Epithelial cell of esophagus (primary cell): Measurements from ENCODE around the gene SCAMP1.
"Not testable (repeated sequence)": the region's sequence is repeated elsewhere in the genome, so short reads cannot be mapped to it uniquely, and the experiment has no call there.

Source experiments
- DNase-seq: peaks from one replicate; pipeline ENCODE4 v3.0.0; 2010; ENCODE audit warnings: low read depth
- H3K4me3 ChIP-seq: 2 replicates; pipeline ENCODE4 v1.5.1; 2011; ENCODE audit warnings: mild to moderate bottlenecking, low read length, control low read depth
- TF ChIP-seq, protein P1 (sequence below): IDR thresholded peaks from 2 replicates; pipeline ENCODE4 v1.5.1; 2011; ENCODE audit warnings: low read depth, mild to moderate bottlenecking, low read length, control low read depth, inconsistent platforms; ENCODE audit not compliant: insufficient read depth; ENCODE audit errors: missing control alignments

Gene SCAMP1

DNA sequence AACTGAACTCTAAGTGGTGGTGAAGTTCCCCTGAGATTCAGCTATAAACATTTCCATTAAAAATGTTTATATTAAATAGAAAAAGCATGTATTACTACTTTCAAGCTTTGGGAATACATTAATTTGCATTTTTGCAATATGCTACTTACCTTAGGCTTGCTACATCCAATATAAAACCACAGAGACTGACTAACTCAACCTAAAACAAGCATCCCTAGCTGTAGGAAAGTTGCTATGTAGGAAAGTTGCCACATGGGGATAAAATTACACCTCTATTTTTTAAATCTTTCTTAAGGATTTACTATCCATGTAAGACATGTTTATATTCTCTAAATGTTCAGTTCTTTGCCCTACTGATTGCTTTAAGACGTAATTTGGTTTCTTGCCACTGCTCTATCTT lies 12.8 kb downstream of the SCAMP1 start:
- no peak for DNase-seq
- TF ChIP-seq, protein P1, sequence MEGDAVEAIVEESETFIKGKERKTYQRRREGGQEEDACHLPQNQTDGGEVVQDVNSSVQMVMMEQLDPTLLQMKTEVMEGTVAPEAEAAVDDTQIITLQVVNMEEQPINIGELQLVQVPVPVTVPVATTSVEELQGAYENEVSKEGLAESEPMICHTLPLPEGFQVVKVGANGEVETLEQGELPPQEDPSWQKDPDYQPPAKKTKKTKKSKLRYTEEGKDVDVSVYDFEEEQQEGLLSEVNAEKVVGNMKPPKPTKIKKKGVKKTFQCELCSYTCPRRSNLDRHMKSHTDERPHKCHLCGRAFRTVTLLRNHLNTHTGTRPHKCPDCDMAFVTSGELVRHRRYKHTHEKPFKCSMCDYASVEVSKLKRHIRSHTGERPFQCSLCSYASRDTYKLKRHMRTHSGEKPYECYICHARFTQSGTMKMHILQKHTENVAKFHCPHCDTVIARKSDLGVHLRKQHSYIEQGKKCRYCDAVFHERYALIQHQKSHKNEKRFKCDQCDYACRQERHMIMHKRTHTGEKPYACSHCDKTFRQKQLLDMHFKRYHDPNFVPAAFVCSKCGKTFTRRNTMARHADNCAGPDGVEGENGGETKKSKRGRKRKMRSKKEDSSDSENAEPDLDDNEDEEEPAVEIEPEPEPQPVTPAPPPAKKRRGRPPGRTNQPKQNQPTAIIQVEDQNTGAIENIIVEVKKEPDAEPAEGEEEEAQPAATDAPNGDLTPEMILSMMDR: no peak
- H3K4me3 ChIP-seq: no peak overlapping the region

DNA sequence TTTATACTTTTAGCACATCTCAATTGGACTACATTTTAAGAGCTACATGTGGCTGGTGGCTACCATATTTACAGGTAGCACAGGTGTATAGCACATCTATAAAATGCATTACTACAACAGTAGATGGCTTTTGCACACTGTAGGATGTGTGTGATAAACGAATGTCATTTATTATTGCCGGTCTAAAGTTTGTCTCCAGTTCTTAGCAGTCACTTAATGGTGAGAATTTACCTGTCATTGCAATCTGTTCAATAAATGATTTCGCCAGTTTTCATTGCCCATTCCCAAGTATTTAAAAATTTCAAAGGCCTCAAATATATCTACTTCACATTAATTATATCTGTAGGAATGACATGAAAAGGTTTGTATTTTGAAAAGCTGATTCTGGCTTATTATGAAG lies 15.9 kb downstream of the SCAMP1 start:
- DNase-seq: no peak
- H3K4me3 ChIP-seq: no peak overlapping the region
- TF ChIP-seq, protein P1: no peak

DNA sequence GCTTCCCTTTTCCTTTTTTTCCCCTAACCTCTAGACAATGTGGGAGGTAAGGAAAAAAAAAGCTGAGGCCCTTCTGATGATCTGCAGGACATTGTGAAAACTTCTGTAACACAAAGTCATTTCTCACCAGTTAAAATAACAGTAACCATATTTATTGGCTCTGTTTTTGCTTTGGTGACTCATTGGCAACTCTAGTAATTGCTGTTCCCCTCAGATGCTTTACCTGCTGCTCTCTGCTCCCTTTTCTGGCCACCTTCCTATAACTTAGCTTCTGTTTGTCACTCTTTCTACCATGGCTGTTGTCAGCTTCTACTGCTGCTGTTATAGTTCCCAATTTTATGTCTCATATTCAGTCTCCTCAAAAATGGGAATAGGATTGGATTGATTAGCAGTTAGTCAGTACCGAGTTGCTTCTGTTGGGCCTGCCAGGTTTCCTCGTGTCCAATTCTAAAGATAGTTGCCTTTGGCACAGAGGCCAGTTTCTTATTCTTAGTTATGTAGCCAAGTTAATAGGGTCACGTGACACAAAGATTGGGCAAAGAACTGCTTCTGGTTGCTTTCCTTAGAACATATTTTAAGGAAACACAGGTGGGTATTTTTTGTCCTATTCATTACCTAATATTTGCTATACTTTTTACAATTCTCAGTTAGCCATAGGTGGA lies 16.8 kb downstream of the SCAMP1 start:
- H3K4me3 ChIP-seq: no peak overlapping the region
- TF ChIP-seq, protein P1: no peak
- peak; percentile 14 for DNase-seq

DNA sequence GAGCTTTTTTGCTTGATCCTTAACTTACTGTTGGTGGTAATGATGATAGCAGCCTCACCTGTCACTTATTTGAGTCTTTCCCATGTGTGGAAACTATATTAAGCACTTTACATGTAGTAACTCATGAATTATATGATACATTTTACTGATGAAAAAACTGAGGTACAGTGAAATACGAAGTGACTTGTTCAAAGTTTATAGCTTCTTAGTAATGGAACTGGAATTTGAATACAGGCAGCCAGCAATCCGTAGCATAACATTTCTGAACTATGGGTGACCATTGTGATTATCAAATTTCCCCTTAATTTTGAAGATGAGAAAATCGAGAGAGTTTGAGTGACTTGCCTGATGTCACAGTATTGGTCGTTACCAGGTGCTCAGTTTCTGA lies 17.3 kb downstream of the SCAMP1 start:
- no peak overlapping the region for H3K4me3 ChIP-seq
- DNase-seq: no peak
- TF ChIP-seq, protein P1: no peak

DNA sequence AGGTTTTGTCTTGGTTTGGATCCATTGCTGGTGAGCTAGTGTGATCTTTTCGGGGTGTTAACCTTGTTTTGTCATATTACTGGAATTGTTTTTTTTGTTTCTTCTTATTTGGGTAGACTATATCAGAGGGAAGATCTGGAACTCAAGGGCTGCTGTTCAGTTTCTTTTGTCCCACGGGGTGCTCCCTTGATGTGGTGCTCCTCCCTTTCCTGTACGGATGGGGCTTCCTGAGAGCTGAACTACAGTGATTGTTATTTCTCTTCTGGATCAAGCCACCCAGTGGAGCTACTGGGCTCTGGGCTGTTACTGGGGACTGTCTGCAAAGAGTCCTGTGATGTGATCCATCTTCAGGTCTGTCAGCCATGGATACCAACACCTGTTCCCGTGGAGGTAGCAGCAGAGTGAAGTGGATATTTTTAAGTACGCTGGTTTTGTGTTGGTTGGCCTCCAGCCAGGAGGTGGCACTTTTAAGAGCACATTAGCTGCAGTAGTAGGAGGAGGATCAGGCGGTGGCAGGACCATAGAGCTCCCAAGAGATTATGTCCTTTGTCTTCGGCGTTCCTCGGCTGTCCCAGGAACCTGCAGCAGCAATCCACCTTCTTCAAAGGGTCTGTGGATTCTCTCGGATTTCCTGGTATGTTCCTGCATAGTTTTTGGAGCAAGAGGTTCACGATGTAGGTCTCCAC lies 27.2 kb downstream of the SCAMP1 start:
- H3K4me3 ChIP-seq: no peak overlapping the region
- TF ChIP-seq, protein P1: no peak
- DNase-seq: no peak

DNA sequence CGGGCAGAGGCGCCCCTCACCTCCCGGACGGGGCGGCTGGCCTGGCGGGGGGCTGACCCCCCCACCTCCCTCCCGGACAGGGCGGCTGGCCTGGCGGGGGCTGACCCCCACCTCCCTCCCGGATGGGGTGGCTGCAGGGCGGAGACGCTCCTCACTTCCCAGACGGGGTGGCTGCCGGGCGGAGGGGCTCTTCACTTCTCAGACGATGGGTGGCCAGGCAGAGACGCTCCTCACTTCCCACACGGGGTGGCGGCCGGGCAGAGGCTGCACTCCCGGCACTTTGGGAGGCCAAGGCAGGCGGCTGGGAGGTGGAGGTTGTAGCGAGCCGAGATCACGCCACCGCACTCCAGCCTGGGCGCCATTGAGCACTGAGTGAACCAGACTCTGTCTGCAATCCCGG lies 30.9 kb downstream of the SCAMP1 start:
- H3K4me3 ChIP-seq, DNase-seq: not testable (repeated sequence)

DNA sequence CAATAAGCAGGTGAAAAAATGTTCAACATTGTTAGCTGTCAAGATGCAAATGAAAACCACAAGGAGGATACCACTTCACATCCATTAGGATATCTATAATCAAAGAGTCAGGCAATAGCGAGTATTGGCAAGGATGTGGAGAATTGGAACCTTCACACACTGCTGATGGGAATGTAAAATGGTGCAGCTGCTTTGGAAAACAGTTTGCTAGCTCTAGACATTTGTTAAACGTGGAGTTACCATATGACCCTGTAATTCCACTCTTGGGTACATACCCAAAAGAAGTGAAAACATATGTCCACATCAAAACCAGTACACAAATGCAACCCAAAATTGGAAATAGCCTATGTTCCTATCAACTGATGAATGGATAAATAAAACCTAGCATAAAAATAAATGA lies 37.4 kb downstream of the SCAMP1 start:
- H3K4me3 ChIP-seq: no peak overlapping the region
- TF ChIP-seq, protein P1: no peak
- DNase-seq: no peak
